ENCODE data around the gene GRM4.

DNA sequence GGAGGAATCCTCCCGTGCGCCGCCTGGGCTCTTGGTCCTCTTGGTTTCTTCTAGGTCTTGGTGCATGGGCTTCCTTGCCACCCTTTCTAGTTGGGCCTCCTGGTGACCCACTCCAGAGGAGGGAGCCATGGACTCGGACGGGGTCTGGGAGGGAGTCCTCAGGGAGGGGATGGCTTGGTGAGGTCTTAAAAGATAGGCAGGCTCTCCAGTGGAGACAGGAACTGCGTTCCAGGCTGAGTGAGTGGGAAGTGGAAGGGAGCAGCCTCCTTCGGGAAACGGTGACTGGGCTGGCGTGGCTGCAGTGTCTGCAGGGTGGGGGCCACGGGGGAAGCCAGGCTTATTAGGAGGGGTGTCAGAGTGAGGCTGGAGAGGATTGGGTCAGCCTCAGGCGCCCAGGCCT, 152.8 kb downstream of the GRM4 start:
- TF ChIP-seq POLR2A (IDR thresholded peaks at IDR 0.05; ENCODE audit: low read length): no peak
- TF ChIP-seq GATA1 (IDR thresholded peaks at IDR 0.05; ENCODE audit: low read depth, low read length): no peak
